Activated naive CD8-positive, alpha-beta T cell (primary cell): ENCODE results near the gene GALNT15.

Source experiments
- H3K27ac Mint-ChIP-seq: one replicate; pipeline ENCODE4 v1.8.0; 2021; ENCODE audit warnings: mixed read lengths
- H3K27me3 Mint-ChIP-seq: one replicate; pipeline ENCODE4 v1.8.0; 2021; ENCODE audit warnings: mixed read lengths
- H3K36me3 Mint-ChIP-seq: one replicate; pipeline ENCODE4 v1.8.0; 2021; ENCODE audit warnings: mixed read lengths
- H3K4me1 Mint-ChIP-seq: one replicate; pipeline ENCODE4 v1.8.0; 2021; ENCODE audit warnings: low read depth, mixed read lengths
- H3K4me3 Mint-ChIP-seq: one replicate; pipeline ENCODE4 v1.8.0; 2021; ENCODE audit warnings: mild to moderate bottlenecking, mixed read lengths
- H3K9me3 Mint-ChIP-seq: one replicate; pipeline ENCODE4 v1.8.0; 2021; ENCODE audit warnings: low read depth, mixed read lengths

GALNT15 gene

GRCh38 chr3:16241225-16241624 is 66.7 kb downstream of the GALNT15 start:
- no peaks in the 10 kb centered on the region for H3K27me3 Mint-ChIP-seq
- H3K4me3 Mint-ChIP-seq = no peak overlapping the region
- H3K36me3 Mint-ChIP-seq = no peaks in the 10 kb centered on the region
- H3K27ac Mint-ChIP-seq = no peak overlapping the region
- peaks cover 1% of the 10 kb centered on the region for H3K4me1 Mint-ChIP-seq
- H3K9me3 Mint-ChIP-seq = no peaks in the 10 kb centered on the region

DNA sequence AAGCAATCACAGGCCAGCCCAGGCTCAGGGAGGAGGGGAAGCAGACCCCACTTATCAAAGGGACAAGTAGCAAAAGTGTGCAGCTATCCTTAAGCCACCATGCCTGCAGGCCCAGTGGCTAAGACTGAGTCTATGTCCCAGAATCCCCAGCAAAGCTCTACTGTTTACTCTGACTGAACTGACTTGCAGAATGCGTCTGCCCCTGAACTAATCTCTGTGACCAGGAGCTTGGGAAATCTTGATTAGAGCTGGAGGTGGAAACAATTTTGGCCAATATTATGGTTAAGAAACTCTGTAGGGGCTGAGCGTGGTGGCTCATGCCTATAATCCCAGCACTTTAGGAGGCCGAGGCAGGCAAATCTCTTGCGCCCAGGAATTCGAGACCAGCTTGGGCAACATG is 67.7 kb downstream of the GALNT15 start:
- H3K36me3 Mint-ChIP-seq = no peaks in the 10 kb centered on the region
- no peaks in the 10 kb centered on the region for H3K9me3 Mint-ChIP-seq
- no peak overlapping the region for H3K4me3 Mint-ChIP-seq
- no peak overlapping the region for H3K27ac Mint-ChIP-seq
- no peaks in the 10 kb centered on the region for H3K27me3 Mint-ChIP-seq
- peaks cover 4% of the 10 kb centered on the region for H3K4me1 Mint-ChIP-seq

DNA sequence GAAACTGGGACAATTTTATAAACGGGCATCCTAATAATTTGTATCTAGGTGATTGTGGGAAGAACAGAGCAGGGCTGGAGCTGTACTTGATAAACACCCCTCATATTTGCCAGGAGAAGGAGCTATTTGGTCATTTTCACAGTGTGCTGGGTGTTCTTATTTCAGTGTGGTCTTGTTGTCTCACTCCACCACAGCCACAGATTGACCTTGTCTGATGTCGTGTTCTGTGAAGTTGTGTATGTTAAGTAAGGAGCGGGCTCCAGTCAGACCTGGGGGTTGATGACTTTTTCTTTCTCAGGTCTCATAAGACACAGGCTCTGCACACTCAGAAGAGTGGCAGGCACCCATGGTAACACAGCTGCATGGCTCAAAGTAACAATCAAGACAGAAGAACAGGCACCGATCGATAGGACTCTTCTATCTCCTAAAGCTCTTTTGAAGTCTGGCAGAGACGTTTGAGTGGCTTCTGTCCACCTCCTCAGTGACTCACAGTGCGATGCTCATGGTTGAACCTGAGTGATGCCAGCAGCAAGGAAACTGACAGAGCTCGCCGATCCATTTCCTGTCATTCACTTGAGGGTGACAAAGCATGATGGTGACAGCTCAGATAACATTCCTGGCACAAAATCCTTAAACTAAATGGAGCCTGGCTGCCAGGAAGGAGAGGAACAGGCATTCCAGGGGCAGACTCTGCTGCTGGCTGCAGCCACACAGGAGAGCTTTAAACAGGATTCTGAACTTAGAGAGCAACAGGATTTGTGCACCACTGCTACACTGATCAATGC is 69.4 kb downstream of the GALNT15 start:
- Mint-ChIP-seq H3K36me3 (no peaks in the 10 kb centered on the region), H3K9me3 (no peaks in the 10 kb centered on the region), H3K27me3 (no peaks in the 10 kb centered on the region), H3K27ac (no peak overlapping the region), H3K4me1 (peaks cover 6% of the 10 kb centered on the region), H3K4me3 (no peak overlapping the region)

GRCh38 chr3:16245609-16246008 is 71.1 kb downstream of the GALNT15 start:
- Mint-ChIP-seq H3K36me3 (no peaks in the 10 kb centered on the region), H3K9me3 (no peaks in the 10 kb centered on the region), H3K27me3 (no peaks in the 10 kb centered on the region), H3K4me3 (no peak overlapping the region), H3K4me1 (peaks cover 5% of the 10 kb centered on the region), H3K27ac (no peak overlapping the region)

- Mint-ChIP-seq H3K36me3 (no peaks in the 10 kb centered on the region), H3K27ac (no peak overlapping the region), H3K9me3 (no peaks in the 10 kb centered on the region), H3K27me3 (no peaks in the 10 kb centered on the region), H3K4me3 (no peak overlapping the region), H3K4me1 (peaks cover 5% of the 10 kb centered on the region)
These were observed 73.0 kb downstream of the GALNT15 start for GRCh38 chr3:16247282-16248061.

DNA sequence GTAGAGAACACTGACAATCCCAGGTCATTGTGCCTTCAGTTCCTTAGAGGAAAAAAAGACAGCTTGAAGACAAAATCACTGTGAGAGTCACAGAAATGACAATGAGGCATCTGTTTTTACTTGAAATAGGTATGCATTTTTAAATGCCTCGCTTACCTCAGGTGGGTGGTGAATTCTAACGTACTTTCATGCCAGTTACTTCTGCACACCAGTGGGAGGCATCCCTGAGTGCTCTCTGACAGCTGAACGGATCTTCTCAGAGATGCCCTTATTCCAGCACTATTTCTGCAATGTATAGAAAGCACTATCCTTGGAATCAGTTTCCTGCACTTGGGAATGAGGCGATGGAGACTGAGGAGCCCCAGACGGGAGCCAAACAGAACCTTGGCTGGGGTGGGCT is 74.1 kb downstream of the GALNT15 start:
- Mint-ChIP-seq H3K27me3 (no peaks in the 10 kb centered on the region), H3K9me3 (no peaks in the 10 kb centered on the region), H3K4me1 (peaks cover 5% of the 10 kb centered on the region), H3K4me3 (no peak overlapping the region), H3K36me3 (no peaks in the 10 kb centered on the region), H3K27ac (no peak overlapping the region)

DNA sequence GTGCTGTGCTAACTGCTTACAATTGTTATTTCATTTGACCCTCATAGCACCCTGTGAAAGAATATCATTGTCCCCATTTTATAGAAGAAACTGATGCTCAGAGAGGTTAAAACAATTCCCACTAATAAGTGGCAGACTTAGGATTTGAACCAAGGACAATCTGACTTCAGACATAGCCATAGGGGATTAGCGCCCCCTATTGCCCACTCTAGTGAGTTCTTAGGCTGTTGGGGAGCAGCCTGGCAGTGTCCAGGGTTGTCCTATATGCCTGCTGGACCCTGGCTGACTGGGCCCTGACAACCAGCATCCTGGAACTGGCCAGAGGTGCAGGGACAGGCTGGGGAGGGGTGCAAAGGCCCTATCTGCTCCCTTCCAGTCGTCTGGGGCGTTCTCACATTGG is 74.9 kb downstream of the GALNT15 start:
- no peaks in the 10 kb centered on the region for H3K27me3 Mint-ChIP-seq
- H3K27ac Mint-ChIP-seq = no peak overlapping the region
- H3K9me3 Mint-ChIP-seq = no peaks in the 10 kb centered on the region
- no peaks in the 10 kb centered on the region for H3K36me3 Mint-ChIP-seq
- H3K4me3 Mint-ChIP-seq = no peak overlapping the region
- peaks cover 5% of the 10 kb centered on the region for H3K4me1 Mint-ChIP-seq

- H3K27ac Mint-ChIP-seq = no peak overlapping the region
- no peaks in the 10 kb centered on the region for H3K36me3 Mint-ChIP-seq
- H3K4me1 Mint-ChIP-seq = peaks cover 6% of the 10 kb centered on the region
- H3K27me3 Mint-ChIP-seq = no peaks in the 10 kb centered on the region
- no peak overlapping the region for H3K4me3 Mint-ChIP-seq
- H3K9me3 Mint-ChIP-seq = no peaks in the 10 kb centered on the region
These were observed 75.4 kb downstream of the GALNT15 start for GRCh38 chr3:16249886-16250285.

GRCh38 chr3:16251316-16252085 is 77.0 kb downstream of the GALNT15 start:
- Mint-ChIP-seq H3K4me3 (no peak overlapping the region), H3K36me3 (no peaks in the 10 kb centered on the region), H3K4me1 (peaks cover 10% of the 10 kb centered on the region), H3K27ac (no peak overlapping the region), H3K9me3 (no peaks in the 10 kb centered on the region), H3K27me3 (no peaks in the 10 kb centered on the region)

- no peak overlapping the region for H3K4me3 Mint-ChIP-seq
- H3K36me3 Mint-ChIP-seq = no peaks in the 10 kb centered on the region
- H3K27me3 Mint-ChIP-seq = no peaks in the 10 kb centered on the region
- no peaks in the 10 kb centered on the region for H3K9me3 Mint-ChIP-seq
- no peak overlapping the region for H3K27ac Mint-ChIP-seq
- H3K4me1 Mint-ChIP-seq = peaks cover 6% of the 10 kb centered on the region
These were observed 77.9 kb downstream of the GALNT15 start for GRCh38 chr3:16252243-16252978.

DNA sequence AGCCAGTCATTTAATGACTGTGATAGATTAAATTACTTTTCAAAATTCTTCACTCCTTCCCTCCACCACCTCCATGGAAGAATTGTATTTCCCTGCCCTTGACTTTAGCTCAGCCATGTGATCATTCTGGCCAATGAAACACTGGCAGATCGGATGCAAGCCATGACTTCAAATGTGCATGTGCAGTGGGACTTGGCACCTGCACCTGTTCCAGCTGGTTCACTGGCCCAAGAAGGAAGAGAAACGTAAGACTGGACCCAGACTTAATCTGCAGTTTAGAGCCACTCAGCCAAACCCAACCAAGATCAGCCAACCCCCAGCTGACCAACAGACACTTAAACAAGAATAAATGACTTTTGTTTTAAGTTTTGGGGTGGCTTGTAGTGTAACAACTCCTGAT is 78.5 kb downstream of the GALNT15 start:
- Mint-ChIP-seq H3K27me3 (no peaks in the 10 kb centered on the region), H3K36me3 (no peaks in the 10 kb centered on the region), H3K9me3 (no peaks in the 10 kb centered on the region), H3K27ac (no peak overlapping the region), H3K4me3 (no peak overlapping the region), H3K4me1 (peaks cover 6% of the 10 kb centered on the region)

DNA sequence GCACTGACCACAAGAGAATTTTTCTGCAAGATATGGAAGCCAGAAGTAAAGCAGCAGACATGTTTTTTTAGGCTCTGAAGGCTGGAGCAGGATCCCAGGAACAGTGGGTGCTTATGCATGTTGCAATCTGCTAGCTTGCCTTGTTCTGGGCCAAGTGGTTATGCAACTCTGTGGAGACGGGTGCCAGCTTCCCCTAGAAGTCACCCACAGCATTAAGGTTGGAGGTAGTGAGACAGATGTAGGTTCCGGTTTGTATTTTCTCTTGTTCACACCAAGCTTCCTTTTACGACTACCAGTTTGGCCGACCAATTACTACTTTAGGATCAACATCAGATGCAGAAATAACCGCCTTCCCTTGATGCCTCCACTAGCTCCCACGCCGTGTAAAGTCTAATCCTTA is 79.1 kb downstream of the GALNT15 start:
- peaks cover 6% of the 10 kb centered on the region for H3K4me1 Mint-ChIP-seq
- H3K27ac Mint-ChIP-seq = no peak overlapping the region
- no peaks in the 10 kb centered on the region for H3K9me3 Mint-ChIP-seq
- no peaks in the 10 kb centered on the region for H3K36me3 Mint-ChIP-seq
- no peak overlapping the region for H3K4me3 Mint-ChIP-seq
- no peaks in the 10 kb centered on the region for H3K27me3 Mint-ChIP-seq

DNA sequence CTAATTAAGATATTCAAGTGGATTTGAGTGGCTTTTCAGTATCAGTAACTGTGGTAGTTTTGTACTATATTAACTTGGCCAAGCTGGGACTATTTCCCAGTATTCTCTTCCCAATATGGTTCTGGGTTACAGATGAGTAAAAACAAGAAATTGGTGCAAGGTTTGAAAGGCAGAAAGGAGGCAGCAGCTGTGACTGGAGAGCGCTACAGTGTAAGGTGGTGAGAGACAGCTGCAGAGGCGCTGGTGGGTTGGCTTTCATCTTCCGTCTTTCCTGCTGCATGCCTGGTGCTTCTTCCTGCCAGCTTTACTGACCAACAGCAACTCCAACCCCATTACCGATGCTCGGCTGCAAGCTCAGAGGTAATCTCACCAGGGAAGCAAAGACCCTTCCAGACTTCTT is 80.4 kb downstream of the GALNT15 start:
- H3K4me3 Mint-ChIP-seq = no peak overlapping the region
- H3K36me3 Mint-ChIP-seq = no peaks in the 10 kb centered on the region
- H3K4me1 Mint-ChIP-seq = peaks cover 16% of the 10 kb centered on the region
- no peaks in the 10 kb centered on the region for H3K27me3 Mint-ChIP-seq
- H3K9me3 Mint-ChIP-seq = no peaks in the 10 kb centered on the region
- H3K27ac Mint-ChIP-seq = no peak overlapping the region

DNA sequence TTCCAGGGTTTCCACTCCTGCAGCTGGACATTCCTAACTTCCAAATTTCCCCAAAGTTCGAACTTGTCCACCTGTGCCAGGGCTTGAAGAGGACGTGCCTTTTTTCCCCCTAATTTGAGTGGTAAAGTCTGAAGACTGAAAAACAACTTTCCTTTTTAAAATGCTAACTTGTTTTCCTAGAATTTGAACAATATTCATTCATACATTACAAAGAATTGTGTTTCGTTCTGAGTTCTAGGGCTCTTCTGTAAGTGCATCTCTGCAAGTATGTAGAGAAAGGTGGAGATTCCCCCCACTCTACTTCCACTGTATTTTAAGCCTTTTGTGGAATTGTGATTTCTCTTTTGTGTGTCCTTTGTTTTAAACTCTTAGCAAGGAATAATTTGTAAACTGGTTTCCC is 80.8 kb downstream of the GALNT15 start:
- no peak overlapping the region for H3K27ac Mint-ChIP-seq
- H3K4me3 Mint-ChIP-seq = no peak overlapping the region
- no peaks in the 10 kb centered on the region for H3K27me3 Mint-ChIP-seq
- peaks cover 17% of the 10 kb centered on the region for H3K4me1 Mint-ChIP-seq
- H3K9me3 Mint-ChIP-seq = no peaks in the 10 kb centered on the region
- H3K36me3 Mint-ChIP-seq = no peaks in the 10 kb centered on the region
